Transverse colon (tissue), 4 donors: ENCODE measurements around the gene MAB21L3. TPM values are rescaled to one million over a fixed set of nuclear protein-coding genes. Genes with fewer than 3 reads are reported as not detected.

ENCODE experiments used
- DNase-seq: peaks from one replicate; pipeline ENCODE4 v3.0.0-alpha.2; 2019
- H3K27ac ChIP-seq, 4 donors: fragments of 200-600 bp; sonication (generic); 2 replicates each; pipeline ENCODE4 v1.5.1; 2016 to 2018; ENCODE audit warnings: inconsistent platforms in 4 of 4
- H3K27me3 ChIP-seq: fragments of 200-600 bp; sonication (generic); 2 replicates; pipeline ENCODE4 v1.5.1; 2017; ENCODE audit warnings: inconsistent platforms
- H3K36me3 ChIP-seq, 4 donors: fragments of 200-600 bp; sonication (generic); 2 replicates each; pipeline ENCODE4 v1.5.1; 2017 to 2019; ENCODE audit warnings: inconsistent platforms in 4 of 4
- H3K4me1 ChIP-seq, 4 donors: fragments of 200-600 bp; sonication (generic); 2 replicates each; pipeline ENCODE4 v1.5.1; 2017 to 2020; ENCODE audit warnings: inconsistent platforms in 4 of 4
- H3K4me3 ChIP-seq, 4 donors: fragments of 200-600 bp; sonication (generic); 1 replicate in 1 of 4; 2 replicates in 3 of 4; pipeline versions ENCODE4 v1.5.1 to v1.6.1; 2017 to 2019; ENCODE audit warnings: inconsistent platforms in 4 of 4
- H3K9me3 ChIP-seq, 2 donors: fragments of 200-600 bp; sonication (generic); 2 replicates each; pipeline ENCODE4 v1.5.1; 2017 to 2019; ENCODE audit warnings: inconsistent platforms in 2 of 2
- EP300 ChIP-seq: sonication (generic); formaldehyde crosslinking; IDR thresholded peaks from one replicate; pipeline ENCODE4 v1.6.1; 2017; ENCODE audit warnings: antibody characterized with exemption, low read depth
- POLR2A ChIP-seq: fragments of 450-650 bp; IDR thresholded peaks from one replicate; pipeline ENCODE4 v1.6.1; 2016; ENCODE audit warnings: antibody characterized with exemption, mild to moderate bottlenecking, moderate library complexity
- POLR2AphosphoS5 ChIP-seq, 3 donors: sonication (generic); formaldehyde crosslinking; IDR thresholded peaks; one replicate each; pipeline ENCODE4 v1.6.1; 2016; ENCODE audit warnings: antibody characterized with exemption in 3 of 3
- WGBS, 2 donors: methylation state at CpG; one replicate each; pipeline ENCODE4 v1.1.5; 2018; ENCODE audit warnings: low coverage in 1 of 2; 5-methylcytosine and 5-hydroxymethylcytosine counted together
- in situ Hi-C, 4 donors: fragments of 200-750 bp; cut with MboI; loops; one replicate each; pipeline versions ENCODE4 v1.15.0 to v1.15.1; 2017; ENCODE audit warnings: low sequenced_read_pairs in 3 of 4, low pct_ligation_motif_present in 1 of 4, low pct_unique_long_range_greater_than_20kb in 1 of 4
- intact Hi-C: fragments of 100-400 bp; cut with DNase I; formaldehyde crosslinking; loops from one replicate; pipeline ENCODE4 v1.15.1; 2023; ENCODE audit warnings: low total_unique reads
- total RNA-seq, 4 donors: library from RNA; depleted of rRNA; stranded (reverse); fragments of >200 nt; gene quantifications; one replicate each; pipeline ENCODE4 v1.1.0, GENCODE V29; 2016
- TF ChIP-seq, protein P1 (sequence below), 5 experiments: fragments of 200-600 bp in 3 of 5; fragments of 450-650 bp in 2 of 5; sonication (generic) in 3 of 5; IDR thresholded peaks; 1 replicate in 2 of 5; 2 replicates in 3 of 5; pipeline ENCODE4 v1.5.1; 2016 to 2017; ENCODE audit warnings: antibody characterized with exemption in 5 of 5, inconsistent platforms in 3 of 5, mild to moderate bottlenecking in 2 of 5, moderate library complexity in 1 of 5

MAB21L3 gene
- total RNA-seq, 4 donors from 2014 or later = 0.20 to 9.4 (median 4.8) TPM

DNA sequence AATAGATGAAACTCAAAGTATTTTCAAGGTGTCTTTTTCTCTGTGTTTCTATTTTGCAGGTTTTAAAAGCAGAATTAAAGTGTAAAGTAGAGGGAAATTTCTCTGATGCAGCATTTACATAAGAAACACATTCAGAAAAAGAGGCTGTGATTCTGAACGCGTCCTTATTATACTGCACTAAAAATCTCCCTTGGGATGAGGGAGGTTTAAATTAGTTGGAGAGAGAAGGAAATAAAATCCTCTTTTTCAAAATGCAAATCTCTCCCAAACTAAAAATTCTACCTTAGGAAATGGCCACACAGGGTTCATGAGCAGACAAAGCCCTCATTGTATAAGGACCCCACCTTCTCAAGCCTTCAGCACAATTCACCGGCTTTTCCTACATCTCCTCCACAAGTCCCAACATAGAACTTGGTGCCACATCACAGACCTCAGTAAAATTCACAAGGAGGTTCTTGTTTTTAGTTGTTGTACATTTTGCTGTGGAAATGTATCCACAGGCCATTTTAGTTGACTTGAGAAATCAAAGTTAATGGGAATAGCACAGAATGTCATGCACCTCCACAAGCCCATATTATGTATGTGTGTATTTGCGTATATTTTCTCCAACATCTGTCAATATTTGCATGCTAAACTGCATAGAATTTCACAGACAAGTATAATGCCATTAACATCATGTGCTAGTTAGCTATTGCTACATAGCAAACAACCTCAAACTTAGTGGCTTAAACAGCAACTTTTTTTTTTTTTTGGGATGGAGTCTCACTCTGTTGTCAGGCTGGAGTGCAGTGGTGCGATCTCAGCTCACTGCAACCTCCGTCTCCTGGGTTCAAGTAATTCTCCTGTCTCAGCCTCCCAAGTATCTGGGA lies 59.8 kb downstream of the MAB21L3 start:
- Histone ChIP-seq H3K27me3 (no peaks in the 10 kb centered on the region), H3K27ac (no peak overlapping the region), H3K9me3 (no peaks in the 10 kb centered on the region), H3K4me3 (no peak overlapping the region), H3K4me1 (peaks cover 7 to 26% (median 17%) of the 10 kb centered on the region in 4 donors), H3K36me3 (no peaks in the 10 kb centered on the region)
- 55 to 62% methylated on average over 5 to 6 of the region's 6 CpGs for WGBS, 2 donors
- no peak for TF ChIP-seq POLR2A
- no peak for TF ChIP-seq EP300
- TF ChIP-seq, protein P1, sequence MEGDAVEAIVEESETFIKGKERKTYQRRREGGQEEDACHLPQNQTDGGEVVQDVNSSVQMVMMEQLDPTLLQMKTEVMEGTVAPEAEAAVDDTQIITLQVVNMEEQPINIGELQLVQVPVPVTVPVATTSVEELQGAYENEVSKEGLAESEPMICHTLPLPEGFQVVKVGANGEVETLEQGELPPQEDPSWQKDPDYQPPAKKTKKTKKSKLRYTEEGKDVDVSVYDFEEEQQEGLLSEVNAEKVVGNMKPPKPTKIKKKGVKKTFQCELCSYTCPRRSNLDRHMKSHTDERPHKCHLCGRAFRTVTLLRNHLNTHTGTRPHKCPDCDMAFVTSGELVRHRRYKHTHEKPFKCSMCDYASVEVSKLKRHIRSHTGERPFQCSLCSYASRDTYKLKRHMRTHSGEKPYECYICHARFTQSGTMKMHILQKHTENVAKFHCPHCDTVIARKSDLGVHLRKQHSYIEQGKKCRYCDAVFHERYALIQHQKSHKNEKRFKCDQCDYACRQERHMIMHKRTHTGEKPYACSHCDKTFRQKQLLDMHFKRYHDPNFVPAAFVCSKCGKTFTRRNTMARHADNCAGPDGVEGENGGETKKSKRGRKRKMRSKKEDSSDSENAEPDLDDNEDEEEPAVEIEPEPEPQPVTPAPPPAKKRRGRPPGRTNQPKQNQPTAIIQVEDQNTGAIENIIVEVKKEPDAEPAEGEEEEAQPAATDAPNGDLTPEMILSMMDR (IDR thresholded peaks at IDR 0.05) = no peak
- TF ChIP-seq POLR2AphosphoS5 (IDR thresholded peaks at IDR 0.05) = no peak
- DNase-seq = no peak
- intact Hi-C loops = no loop called here
- in situ Hi-C loops = loop anchor here in 2 of 4 donors (25.0 kb wide), 1 partner anchor 191 kb away; the partner anchor contains the start of gene ATP1A1 (in 2 of the 2)

DNA sequence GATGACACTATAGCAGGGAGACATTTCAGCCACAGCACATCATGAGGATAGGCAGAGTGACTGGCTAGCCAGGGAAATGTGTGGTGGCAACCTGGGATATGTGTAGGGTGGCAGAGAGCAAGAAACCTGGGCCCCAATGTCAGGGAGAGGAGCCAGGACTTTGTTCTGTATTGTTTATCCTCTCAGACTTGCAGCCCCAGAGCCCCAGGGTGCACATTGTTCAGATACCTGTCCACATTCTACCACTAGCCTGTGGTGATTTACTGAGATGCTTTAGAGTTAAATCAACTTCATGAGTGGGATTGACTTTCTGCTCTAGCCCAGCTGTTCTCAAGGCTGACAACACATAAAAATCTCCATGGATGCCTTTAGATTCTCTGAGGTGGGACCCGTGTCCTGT lies 61.5 kb downstream of the MAB21L3 start:
- intact Hi-C loops = no loop called here
- H3K27ac ChIP-seq = no peak overlapping the region
- TF ChIP-seq, protein P1 (IDR thresholded peaks at IDR 0.05) = no peak
- TF ChIP-seq POLR2AphosphoS5 (IDR thresholded peaks at IDR 0.05) = no peak
- no peak for TF ChIP-seq EP300
- no peak for TF ChIP-seq POLR2A
- no peaks in the 10 kb centered on the region for H3K9me3 ChIP-seq
- in situ Hi-C loops = loop anchor here in 2 of 4 donors (25.0 kb wide), 1 partner anchor 190 kb away; the partner anchor contains the start of gene ATP1A1 (in 2 of the 2)
- no peak overlapping the region for H3K4me3 ChIP-seq
- no peaks in the 10 kb centered on the region for H3K36me3 ChIP-seq
- no peak for DNase-seq
- H3K27me3 ChIP-seq = no peaks in the 10 kb centered on the region
- peaks cover 2 to 20% (median 13%) of the 10 kb centered on the region in 4 donors for H3K4me1 ChIP-seq
- 71 to 86% methylated on average over 1 of the region's 1 CpG for WGBS, 2 donors

DNA sequence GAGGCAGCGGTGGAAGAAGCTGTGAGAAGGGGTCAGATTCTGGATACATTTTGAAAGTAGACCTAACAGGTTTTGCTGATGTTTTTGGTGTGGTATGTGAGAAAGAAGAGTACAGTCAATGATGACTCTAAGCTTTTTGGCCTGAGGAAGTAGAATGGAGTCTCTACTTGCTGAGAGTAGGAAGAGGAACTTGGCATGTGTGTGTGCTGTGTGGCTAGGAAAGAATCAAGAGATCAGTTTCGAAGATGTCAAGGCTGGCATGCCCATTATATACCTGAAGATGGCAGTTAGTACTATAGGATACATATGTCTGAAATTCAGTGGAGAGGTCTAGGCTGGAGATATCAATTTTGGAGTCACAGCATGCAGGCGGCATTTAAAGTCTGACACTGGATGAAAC lies 64.4 kb downstream of the MAB21L3 start:
- H3K36me3 ChIP-seq = no peaks in the 10 kb centered on the region
- H3K9me3 ChIP-seq = no peaks in the 10 kb centered on the region
- peaks cover 5 to 32% (median 17%) of the 10 kb centered on the region in 4 donors for H3K4me1 ChIP-seq
- no peak for DNase-seq
- no peak overlapping the region for H3K27ac ChIP-seq
- H3K27me3 ChIP-seq = no peaks in the 10 kb centered on the region
- intact Hi-C loops (no loop called here), in situ Hi-C loops (no loop called here)
- 60 to 71% methylated on average over 2 to 3 of the region's 3 CpGs for whole genome bisulfite sequencing, 2 donors
- TF ChIP-seq EP300 (no peak), POLR2A (no peak), POLR2AphosphoS5 (IDR thresholded peaks at IDR 0.05) (no peak)
- TF ChIP-seq, protein P1 (IDR thresholded peaks at IDR 0.05) = no peak
- no peak overlapping the region for H3K4me3 ChIP-seq

DNA sequence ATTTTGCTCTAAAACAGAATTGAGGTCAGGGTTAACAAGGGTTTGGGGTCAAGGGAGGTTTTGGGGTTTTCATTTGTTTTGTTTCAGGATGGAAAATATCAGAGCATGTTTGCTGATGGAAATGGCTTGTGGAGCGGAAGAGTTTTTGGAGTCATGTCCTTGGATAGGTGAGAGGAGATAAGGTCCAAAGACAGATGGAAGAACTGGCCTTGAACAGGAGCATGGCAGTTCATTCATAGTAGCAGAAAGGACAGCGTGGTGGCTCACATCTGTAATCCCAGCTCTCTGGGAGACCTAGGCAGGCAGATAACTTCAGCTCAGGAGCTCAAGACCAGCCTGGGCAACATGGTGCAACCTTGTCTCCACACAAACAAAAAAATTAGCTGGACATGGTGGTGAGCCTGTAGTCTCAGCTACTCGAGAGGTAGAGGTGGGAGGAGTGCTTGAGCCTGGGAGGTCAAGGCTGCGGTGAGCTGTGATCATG lies 65.1 kb downstream of the MAB21L3 start:
- Histone ChIP-seq H3K9me3 (no peaks in the 10 kb centered on the region), H3K27me3 (no peaks in the 10 kb centered on the region), H3K4me3 (no peak overlapping the region), H3K36me3 (no peaks in the 10 kb centered on the region), H3K4me1 (peaks cover 5 to 30% (median 18%) of the 10 kb centered on the region in 4 donors), H3K27ac (no peak overlapping the region)
- intact Hi-C loops = no loop called here
- TF ChIP-seq POLR2AphosphoS5 (IDR thresholded peaks at IDR 0.05) = no peak
- TF ChIP-seq, protein P1 (IDR thresholded peaks at IDR 0.05) = no peak
- TF ChIP-seq POLR2A = no peak
- no peak for TF ChIP-seq EP300
- no peak for DNase-seq
- in situ Hi-C loops = no loop called here
- WGBS, 2 donors = 88 to 92% methylated on average over 1 to 4 of the region's 4 CpGs
